ENCODE measurements around the gene MTX1.

The MTX1 gene

GRCh38 chr1:155173478-155174323 lies 34.8 kb upstream of the MTX1 start, which contains the start of gene TRIM46:
TRIM46 (plus strand) TSS chr1:155173849; CDS start chr1:155173967, 118 bp downstream.
- Histone ChIP-seq H3K27me3 (ENCODE audit: insufficient read depth, poor library complexity, severe bottlenecking) (no peaks in the 10 kb centered on the region), H3K4me3 (replicated peaks; ENCODE audit: insufficient read depth, low read length) (peak within 1 kb of the TSS; percentile 94), H3K27ac (replicated peaks) (peak within 1 kb of the TSS; percentile 93)
- DNase-seq (ENCODE audit: low read depth in 1 of 2, low spot score in 1 of 2), result peak in 1 of 2 experiments; percentile 34
- TF ChIP-seq SPI1 (IDR thresholded peaks at IDR 0.05; ENCODE audit: borderline replicate concordance, low read depth) (no peak), REST (IDR thresholded peaks at IDR 0.05; ENCODE audit: insufficient replicate concordance, low read depth) (no peak), GABPA (IDR thresholded peaks at IDR 0.05; ENCODE audit: low read depth) (no peak), POLR2AphosphoS5 (IDR thresholded peaks at IDR 0.05; ENCODE audit: low read depth) (no peak)
- TF ChIP-seq, protein P1, sequence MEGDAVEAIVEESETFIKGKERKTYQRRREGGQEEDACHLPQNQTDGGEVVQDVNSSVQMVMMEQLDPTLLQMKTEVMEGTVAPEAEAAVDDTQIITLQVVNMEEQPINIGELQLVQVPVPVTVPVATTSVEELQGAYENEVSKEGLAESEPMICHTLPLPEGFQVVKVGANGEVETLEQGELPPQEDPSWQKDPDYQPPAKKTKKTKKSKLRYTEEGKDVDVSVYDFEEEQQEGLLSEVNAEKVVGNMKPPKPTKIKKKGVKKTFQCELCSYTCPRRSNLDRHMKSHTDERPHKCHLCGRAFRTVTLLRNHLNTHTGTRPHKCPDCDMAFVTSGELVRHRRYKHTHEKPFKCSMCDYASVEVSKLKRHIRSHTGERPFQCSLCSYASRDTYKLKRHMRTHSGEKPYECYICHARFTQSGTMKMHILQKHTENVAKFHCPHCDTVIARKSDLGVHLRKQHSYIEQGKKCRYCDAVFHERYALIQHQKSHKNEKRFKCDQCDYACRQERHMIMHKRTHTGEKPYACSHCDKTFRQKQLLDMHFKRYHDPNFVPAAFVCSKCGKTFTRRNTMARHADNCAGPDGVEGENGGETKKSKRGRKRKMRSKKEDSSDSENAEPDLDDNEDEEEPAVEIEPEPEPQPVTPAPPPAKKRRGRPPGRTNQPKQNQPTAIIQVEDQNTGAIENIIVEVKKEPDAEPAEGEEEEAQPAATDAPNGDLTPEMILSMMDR (IDR thresholded peaks at IDR 0.05; ENCODE audit: insufficient read depth, low read length), result no peak

GRCh38 chr1:155174324-155175280 lies 33.9 kb upstream of the MTX1 start:
- no peak for DNase-seq (ENCODE audit: low read depth in 1 of 2, low spot score in 1 of 2)
- no peak overlapping the region for H3K27ac ChIP-seq (replicated peaks)
- H3K4me3 ChIP-seq (replicated peaks; ENCODE audit: insufficient read depth, low read length), result no peak overlapping the region; the same call in 1 of the 2 replicates
- TF ChIP-seq SPI1 (IDR thresholded peaks at IDR 0.05; ENCODE audit: borderline replicate concordance, low read depth) (peak; percentile 24; the same call in 1 of the 2 replicates), REST (IDR thresholded peaks at IDR 0.05; ENCODE audit: insufficient replicate concordance, low read depth) (no peak)
- TF ChIP-seq, protein P1 (IDR thresholded peaks at IDR 0.05; ENCODE audit: insufficient read depth, low read length), result no peak
- H3K27me3 ChIP-seq (ENCODE audit: insufficient read depth, poor library complexity, severe bottlenecking), result no peaks in the 10 kb centered on the region

DNA sequence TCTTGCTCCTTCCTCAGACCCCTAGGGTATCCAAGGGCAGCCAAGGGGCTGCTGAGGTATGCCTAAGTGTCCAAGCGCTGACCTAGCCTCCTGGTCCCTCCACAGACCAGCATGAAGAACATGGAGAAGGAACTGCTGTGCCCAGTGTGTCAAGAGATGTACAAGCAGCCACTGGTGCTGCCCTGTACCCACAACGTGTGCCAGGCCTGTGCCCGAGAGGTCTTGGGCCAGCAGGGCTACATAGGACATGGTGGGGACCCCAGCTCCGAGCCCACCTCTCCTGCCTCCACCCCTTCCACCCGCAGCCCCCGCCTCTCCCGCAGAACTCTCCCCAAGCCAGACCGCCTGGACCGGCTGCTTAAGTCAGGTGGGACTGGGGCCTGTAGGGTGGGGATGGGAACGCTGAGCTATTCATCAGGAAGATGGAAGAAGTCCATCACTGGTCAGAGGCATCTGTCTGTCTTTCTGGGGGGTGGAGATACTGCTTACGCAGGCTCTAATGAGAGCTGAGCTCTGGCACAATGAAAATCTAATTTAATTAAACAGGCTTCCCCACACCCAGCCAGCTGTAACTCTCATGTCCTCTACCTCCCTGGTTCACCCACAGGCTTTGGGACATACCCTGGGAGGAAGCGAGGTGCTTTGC lies 33.1 kb upstream of the MTX1 start:
- TF ChIP-seq SPI1 (IDR thresholded peaks at IDR 0.05; ENCODE audit: borderline replicate concordance, low read depth) (no peak), POLR2AphosphoS5 (IDR thresholded peaks at IDR 0.05; ENCODE audit: low read depth) (no peak), REST (IDR thresholded peaks at IDR 0.05; ENCODE audit: insufficient replicate concordance, low read depth) (no peak), GABPA (IDR thresholded peaks at IDR 0.05; ENCODE audit: low read depth) (no peak)
- TF ChIP-seq, protein P1 (IDR thresholded peaks at IDR 0.05; ENCODE audit: insufficient read depth, low read length), result no peak
- no peak for DNase-seq (ENCODE audit: low read depth in 1 of 2, low spot score in 1 of 2)
- Histone ChIP-seq H3K27me3 (ENCODE audit: insufficient read depth, poor library complexity, severe bottlenecking) (no peaks in the 10 kb centered on the region), H3K27ac (replicated peaks) (no peak overlapping the region), H3K4me3 (replicated peaks; ENCODE audit: insufficient read depth, low read length) (no peak overlapping the region)

Measured in HL-60 (cell line).